CD4-positive, alpha-beta T cell treated with Interleukin-10 for 1 hour (primary cell): ENCODE data around the gene MOV10L1.
"Not testable (repeated sequence)": the region's sequence is repeated elsewhere in the genome, so short reads cannot be mapped to it uniquely, and the experiment has no call there.

Source experiments
- DNase-seq: peaks from one replicate; pipeline ENCODE4 v3.0.0-alpha.2; 2020

The MOV10L1 gene

DNA sequence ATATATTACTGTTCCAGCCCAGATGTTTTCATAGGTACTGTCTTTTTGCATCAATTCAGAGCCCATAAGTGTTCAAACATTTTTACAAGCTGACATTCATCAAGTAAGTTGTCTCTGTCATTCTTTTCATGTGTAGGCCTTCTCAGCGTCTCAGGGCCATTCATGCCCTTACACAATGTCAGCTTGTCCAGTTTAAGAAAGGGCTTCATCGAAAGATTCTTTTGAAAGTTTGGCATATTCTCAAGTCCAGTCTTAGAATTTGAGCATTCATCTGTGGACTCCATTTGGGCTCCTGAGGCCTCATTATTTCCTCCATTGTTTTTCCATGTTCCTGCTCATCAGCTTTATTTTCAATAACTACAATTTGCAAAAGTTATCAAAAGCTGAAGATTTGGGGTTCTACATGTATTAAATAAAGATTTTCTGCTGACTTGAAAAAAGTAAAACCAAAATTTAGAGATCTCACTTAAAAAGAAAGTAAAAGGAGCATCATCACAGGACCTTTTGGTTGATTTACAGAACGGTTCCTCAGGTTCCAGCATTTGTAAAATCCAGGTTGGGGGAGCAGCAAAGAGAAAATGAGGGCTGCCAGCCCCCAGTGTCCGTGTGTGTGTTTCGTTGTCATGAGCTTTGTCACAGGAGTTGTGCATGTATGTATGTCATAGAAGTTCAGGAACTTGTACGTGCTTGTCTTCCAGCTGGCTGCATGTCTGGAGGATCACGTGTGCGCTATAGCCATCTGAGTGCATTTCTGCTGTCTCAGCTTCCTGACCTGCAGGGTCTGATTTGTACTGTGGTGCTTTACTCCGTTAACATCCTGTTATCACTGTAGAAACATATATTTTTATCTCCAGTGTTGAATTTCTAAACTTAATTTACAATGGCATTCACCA lies 15.6 kb downstream of the MOV10L1 start:
- no peak for DNase-seq

- DNase-seq = no peak
These were observed 17.7 kb downstream of the MOV10L1 start for GRCh38 chr22:50107529-50107928.

GRCh38 chr22:50111056-50111455 lies 21.2 kb downstream of the MOV10L1 start:
- DNase-seq = no peak

GRCh38 chr22:50112151-50113118 lies 22.6 kb downstream of the MOV10L1 start:
- no peak for DNase-seq

- DNase-seq = no peak
These were observed 24.6 kb downstream of the MOV10L1 start for GRCh38 chr22:50114221-50115021.

DNA sequence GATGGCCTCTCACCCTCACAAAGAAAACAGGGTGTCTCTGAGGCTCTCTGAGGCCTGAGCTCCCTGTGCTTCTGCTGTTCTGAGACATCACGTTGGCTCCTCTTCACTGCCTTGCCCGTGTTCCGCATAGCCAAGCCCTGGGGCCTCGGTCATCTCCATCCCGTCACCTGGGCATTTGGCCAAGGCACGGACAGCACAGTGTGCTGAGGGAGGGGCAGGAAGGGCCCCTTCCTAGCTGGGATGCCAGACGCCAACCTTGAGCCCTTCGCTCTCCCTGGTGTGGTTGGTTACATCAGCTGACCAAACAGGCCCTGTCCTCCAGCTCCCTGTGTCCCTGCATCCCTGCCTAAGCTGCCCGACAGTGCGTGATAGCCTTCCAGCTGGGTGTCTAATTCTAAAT lies 25.9 kb downstream of the MOV10L1 start:
- no peak for DNase-seq

DNA sequence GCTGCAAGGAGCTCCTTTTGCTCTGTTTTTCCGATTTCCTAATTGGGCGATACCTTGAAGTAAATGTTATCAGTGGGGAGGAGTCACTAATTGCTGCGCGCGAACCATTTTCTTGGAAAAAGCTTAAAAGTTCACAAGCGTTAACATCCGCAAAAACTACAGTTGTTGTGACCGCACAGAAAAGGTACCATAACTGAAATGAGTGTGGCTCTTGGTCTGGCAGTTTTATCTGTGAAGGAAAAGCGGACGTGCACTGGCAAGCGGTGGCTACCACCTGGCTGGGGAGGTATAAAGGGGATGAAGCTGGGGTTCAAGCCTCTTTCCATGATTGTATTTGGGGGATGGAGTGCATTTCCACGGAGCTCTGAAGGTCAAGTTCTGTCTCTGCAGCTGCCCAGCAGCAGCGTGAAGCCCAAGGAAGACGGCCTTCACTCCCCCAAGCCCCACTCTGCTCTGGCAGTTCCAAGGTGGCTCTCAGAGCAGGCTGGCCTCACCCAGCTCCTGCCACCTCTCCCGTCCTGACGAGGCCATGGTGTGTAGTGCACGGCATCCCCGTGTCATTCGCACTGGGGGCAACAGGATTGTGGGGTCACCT lies 27.5 kb downstream of the MOV10L1 start:
- DNase-seq = no peak

GRCh38 chr22:50118129-50118528 lies 28.3 kb downstream of the MOV10L1 start:
- no peak for DNase-seq

GRCh38 chr22:50118557-50119168 lies 28.9 kb downstream of the MOV10L1 start:
- no peak for DNase-seq

GRCh38 chr22:50119169-50119767 lies 29.5 kb downstream of the MOV10L1 start:
- DNase-seq = no peak

- no peak for DNase-seq
These were observed 30.0 kb downstream of the MOV10L1 start for GRCh38 chr22:50119768-50120251.

- DNase-seq = no peak
These were observed 31.5 kb downstream of the MOV10L1 start for GRCh38 chr22:50121202-50121740.

GRCh38 chr22:50123119-50123518 lies 33.3 kb downstream of the MOV10L1 start:
- no peak for DNase-seq

GRCh38 chr22:50125029-50125428 lies 35.2 kb downstream of the MOV10L1 start:
- DNase-seq = no peak

- DNase-seq = no peak
These were observed 39.4 kb downstream of the MOV10L1 start for GRCh38 chr22:50129121-50129736.

DNA sequence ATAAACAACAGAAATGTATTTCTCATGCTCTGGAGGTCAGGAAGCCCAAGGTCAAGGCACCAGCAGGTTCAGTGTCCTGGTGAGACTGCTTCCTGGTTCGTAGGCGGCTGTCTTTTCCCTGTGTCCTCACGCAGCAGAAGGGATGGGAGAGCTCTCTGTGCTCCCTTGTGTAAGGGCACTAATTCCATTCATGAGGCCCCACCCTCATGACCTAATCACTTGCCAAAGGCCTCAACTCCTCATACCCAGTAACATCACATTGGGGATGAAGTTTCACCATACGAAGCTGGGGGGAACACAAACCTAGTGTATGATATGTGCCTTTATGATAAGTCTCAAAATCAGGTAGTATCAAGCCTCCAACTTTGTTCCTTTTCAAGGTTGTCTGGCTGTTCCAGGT lies 42.1 kb downstream of the MOV10L1 start:
- DNase-seq = no peak

- no peak for DNase-seq
These were observed 44.7 kb downstream of the MOV10L1 start for GRCh38 chr22:50134481-50134880.

GRCh38 chr22:50136581-50137015 lies 46.8 kb downstream of the MOV10L1 start:
- DNase-seq = no peak

GRCh38 chr22:50137277-50137676 lies 47.5 kb downstream of the MOV10L1 start:
- DNase-seq = not testable (repeated sequence)

DNA sequence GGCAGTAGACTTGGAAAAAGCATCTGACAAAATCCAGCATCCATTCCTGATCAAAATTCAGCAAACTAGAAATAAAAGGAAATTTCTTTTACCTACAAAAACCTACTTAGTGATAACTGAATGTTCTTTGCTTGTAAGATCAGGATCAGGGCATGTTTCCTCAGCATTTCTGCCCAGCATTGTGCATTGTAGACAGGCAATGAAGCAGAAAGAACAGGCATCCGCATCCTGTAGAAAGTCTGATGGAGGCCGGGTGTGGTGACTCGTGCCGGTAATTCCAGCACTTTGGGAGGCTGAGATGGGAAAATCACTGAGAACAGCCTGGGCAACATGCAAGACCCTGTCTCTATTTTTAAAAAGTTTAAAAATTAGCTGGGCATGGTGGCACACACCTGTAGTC lies 48.2 kb downstream of the MOV10L1 start:
- DNase-seq = no peak
